Muscle layer of colon (tissue), 2 donors: ENCODE measurements around the gene CCDC188.

Experiments used
- H3K27ac ChIP-seq: one replicate; pipeline ENCODE4 v1.7.0; 2013; ENCODE audit warnings: low read depth, mild to moderate bottlenecking, low read length, moderate library complexity
- H3K27me3 ChIP-seq, 2 donors: one replicate each; pipeline ENCODE4 v1.7.0; 2013; ENCODE audit warnings: low read length in 2 of 2, mild to moderate bottlenecking in 2 of 2; ENCODE audit not compliant: insufficient read depth in 2 of 2, control insufficient read depth in 1 of 2
- H3K36me3 ChIP-seq: one replicate; pipeline ENCODE4 v1.7.0; 2013; ENCODE audit warnings: mild to moderate bottlenecking, low read length; ENCODE audit not compliant: insufficient read depth
- H3K4me1 ChIP-seq: one replicate; pipeline ENCODE4 v1.7.0; 2013; ENCODE audit warnings: mild to moderate bottlenecking, low read length; ENCODE audit not compliant: insufficient read depth
- H3K4me3 ChIP-seq, 2 donors: one replicate each; pipeline ENCODE4 v1.7.0; 2013; ENCODE audit warnings: low read length in 2 of 2, low read depth in 1 of 2, mild to moderate bottlenecking in 1 of 2, moderate library complexity in 1 of 2
- H3K9ac ChIP-seq: one replicate; pipeline ENCODE4 v1.7.0; 2013; ENCODE audit warnings: low read length
- H3K9me3 ChIP-seq: one replicate; pipeline ENCODE4 v1.7.0; 2013; ENCODE audit warnings: mild to moderate bottlenecking, low read length
- donor health status: abdominal sarcoma.
- donor health status: Adenocarcinoma of cecum.

CCDC188 gene

GRCh38 chr22:20182365-20182764 is 31.5 kb upstream of the CCDC188 start:
- H3K36me3 ChIP-seq: no peaks in the 10 kb centered on the region
- no peak overlapping the region for H3K27ac ChIP-seq
- no peak overlapping the region for H3K4me3 ChIP-seq
- no peaks in the 10 kb centered on the region for H3K4me1 ChIP-seq
- H3K9ac ChIP-seq: no peak overlapping the region
- no peaks in the 10 kb centered on the region for H3K9me3 ChIP-seq
- H3K27me3 ChIP-seq: peaks cover 0 to 5% of the 10 kb centered on the region in 2 donors

GRCh38 chr22:20181884-20182236 is 31.0 kb upstream of the CCDC188 start:
- no peaks in the 10 kb centered on the region for H3K9me3 ChIP-seq
- H3K9ac ChIP-seq: no peak overlapping the region
- no peak overlapping the region for H3K27ac ChIP-seq
- H3K4me1 ChIP-seq: no peaks in the 10 kb centered on the region
- no peaks in the 10 kb centered on the region for H3K36me3 ChIP-seq
- peaks cover 0 to 5% of the 10 kb centered on the region in 2 donors for H3K27me3 ChIP-seq
- H3K4me3 ChIP-seq: no peak overlapping the region

GRCh38 chr22:20181194-20181883 is 30.5 kb upstream of the CCDC188 start:
- H3K9me3 ChIP-seq: no peaks in the 10 kb centered on the region
- H3K27me3 ChIP-seq: peaks cover 0 to 5% of the 10 kb centered on the region in 2 donors
- no peaks in the 10 kb centered on the region for H3K36me3 ChIP-seq
- no peak overlapping the region for H3K4me3 ChIP-seq
- no peak overlapping the region for H3K9ac ChIP-seq
- H3K27ac ChIP-seq: no peak overlapping the region
- no peaks in the 10 kb centered on the region for H3K4me1 ChIP-seq

GRCh38 chr22:20180640-20181039 is 29.8 kb upstream of the CCDC188 start:
- Histone ChIP-seq H3K4me1 (no peaks in the 10 kb centered on the region), H3K27ac (no peak overlapping the region), H3K9me3 (no peaks in the 10 kb centered on the region), H3K27me3 (peaks cover 0 to 4% of the 10 kb centered on the region in 2 donors), H3K9ac (no peak overlapping the region), H3K36me3 (no peaks in the 10 kb centered on the region), H3K4me3 (no peak overlapping the region)

GRCh38 chr22:20180245-20180630 is 29.4 kb upstream of the CCDC188 start:
- Histone ChIP-seq H3K4me3 (no peak overlapping the region), H3K9me3 (no peaks in the 10 kb centered on the region), H3K27me3 (peaks cover 0 to under 1% of the 10 kb centered on the region in 2 donors), H3K9ac (no peak overlapping the region), H3K27ac (no peak overlapping the region), H3K4me1 (no peaks in the 10 kb centered on the region), H3K36me3 (no peaks in the 10 kb centered on the region)

- H3K36me3 ChIP-seq: no peaks in the 10 kb centered on the region
- no peak overlapping the region for H3K27ac ChIP-seq
- no peaks in the 10 kb centered on the region for H3K9me3 ChIP-seq
- no peak overlapping the region for H3K4me3 ChIP-seq
- H3K9ac ChIP-seq: no peak overlapping the region
- H3K4me1 ChIP-seq: no peaks in the 10 kb centered on the region
- H3K27me3 ChIP-seq: no peaks in the 10 kb centered on the region
These were observed 28.8 kb upstream of the CCDC188 start for GRCh38 chr22:20179455-20180244.

- Histone ChIP-seq H3K4me3 (no peak overlapping the region), H3K9ac (no peak overlapping the region), H3K27me3 (no peaks in the 10 kb centered on the region), H3K27ac (no peak overlapping the region), H3K36me3 (no peaks in the 10 kb centered on the region), H3K4me1 (no peaks in the 10 kb centered on the region), H3K9me3 (no peaks in the 10 kb centered on the region)
These were observed 28.0 kb upstream of the CCDC188 start for GRCh38 chr22:20178915-20179227.

- Histone ChIP-seq H3K9me3 (no peaks in the 10 kb centered on the region), H3K4me3 (no peak overlapping the region), H3K27ac (no peak overlapping the region), H3K36me3 (no peaks in the 10 kb centered on the region), H3K4me1 (no peaks in the 10 kb centered on the region), H3K27me3 (no peaks in the 10 kb centered on the region), H3K9ac (no peak overlapping the region)
These were observed 27.4 kb upstream of the CCDC188 start for GRCh38 chr22:20178075-20178914.

GRCh38 chr22:20177217-20177911 is 26.5 kb upstream of the CCDC188 start:
- Histone ChIP-seq H3K4me1 (no peaks in the 10 kb centered on the region), H3K36me3 (no peaks in the 10 kb centered on the region), H3K4me3 (no peak overlapping the region), H3K27ac (no peak overlapping the region), H3K9me3 (no peaks in the 10 kb centered on the region), H3K27me3 (no peaks in the 10 kb centered on the region), H3K9ac (no peak overlapping the region)

- no peaks in the 10 kb centered on the region for H3K4me1 ChIP-seq
- H3K27ac ChIP-seq: no peak overlapping the region
- no peaks in the 10 kb centered on the region for H3K27me3 ChIP-seq
- H3K36me3 ChIP-seq: no peaks in the 10 kb centered on the region
- H3K9me3 ChIP-seq: no peaks in the 10 kb centered on the region
- H3K4me3 ChIP-seq: no peak overlapping the region
- no peak overlapping the region for H3K9ac ChIP-seq
These were observed 25.7 kb upstream of the CCDC188 start for GRCh38 chr22:20176421-20177085.

- Histone ChIP-seq H3K4me1 (no peaks in the 10 kb centered on the region), H3K4me3 (no peak overlapping the region)
These were observed 24.7 kb upstream of the CCDC188 start for GRCh38 chr22:20175597-20175900.

More at GRCh38 chr22:20175597-20175900, 24.7 kb upstream of the CCDC188 start:
- H3K9me3 ChIP-seq: no peaks in the 10 kb centered on the region
- H3K27me3 ChIP-seq: no peaks in the 10 kb centered on the region
- no peaks in the 10 kb centered on the region for H3K36me3 ChIP-seq
- H3K27ac ChIP-seq: no peak overlapping the region
- H3K9ac ChIP-seq: no peak overlapping the region
